Duodenal mucosa (tissue), 2 donors: ENCODE measurements around the gene TNFRSF6B.
"Not testable (repeated sequence)": the region's sequence is repeated elsewhere in the genome, so short reads cannot be mapped to it uniquely, and the experiment has no call there.

Experiments
- H3K27ac ChIP-seq: one replicate; pipeline ENCODE4 v1.7.0; 2013; ENCODE audit warnings: low read depth, low read length
- H3K27me3 ChIP-seq, 2 donors: one replicate each; pipeline ENCODE4 v1.7.0; 2013; ENCODE audit warnings: low read length in 2 of 2, control low read depth in 1 of 2; ENCODE audit not compliant: insufficient read depth in 2 of 2, control insufficient read depth in 1 of 2
- H3K36me3 ChIP-seq, 2 donors: one replicate each; pipeline ENCODE4 v1.7.0; 2013; ENCODE audit warnings: low read length in 2 of 2, control low read depth in 1 of 2; ENCODE audit not compliant: insufficient read depth in 2 of 2, control insufficient read depth in 1 of 2
- H3K4me1 ChIP-seq, 2 donors: one replicate each; pipeline ENCODE4 v1.7.0; 2013; ENCODE audit warnings: low read length in 2 of 2, control low read depth in 1 of 2; ENCODE audit not compliant: insufficient read depth in 2 of 2, control insufficient read depth in 1 of 2
- H3K4me3 ChIP-seq, 2 donors: one replicate each; pipeline ENCODE4 v1.7.0; 2013; ENCODE audit warnings: low read length in 2 of 2, low read depth in 1 of 2
- H3K9ac ChIP-seq, 2 donors: one replicate each; pipeline ENCODE4 v1.7.0; 2013; ENCODE audit warnings: low read length in 2 of 2, low read depth in 1 of 2
- H3K9me3 ChIP-seq, 2 donors: one replicate each; pipeline ENCODE4 v1.7.0; 2013; ENCODE audit warnings: low read length in 2 of 2, control low read depth in 1 of 2; ENCODE audit not compliant: control insufficient read depth in 1 of 2

Gene TNFRSF6B, protein sequence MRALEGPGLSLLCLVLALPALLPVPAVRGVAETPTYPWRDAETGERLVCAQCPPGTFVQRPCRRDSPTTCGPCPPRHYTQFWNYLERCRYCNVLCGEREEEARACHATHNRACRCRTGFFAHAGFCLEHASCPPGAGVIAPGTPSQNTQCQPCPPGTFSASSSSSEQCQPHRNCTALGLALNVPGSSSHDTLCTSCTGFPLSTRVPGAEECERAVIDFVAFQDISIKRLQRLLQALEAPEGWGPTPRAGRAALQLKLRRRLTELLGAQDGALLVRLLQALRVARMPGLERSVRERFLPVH

DNA sequence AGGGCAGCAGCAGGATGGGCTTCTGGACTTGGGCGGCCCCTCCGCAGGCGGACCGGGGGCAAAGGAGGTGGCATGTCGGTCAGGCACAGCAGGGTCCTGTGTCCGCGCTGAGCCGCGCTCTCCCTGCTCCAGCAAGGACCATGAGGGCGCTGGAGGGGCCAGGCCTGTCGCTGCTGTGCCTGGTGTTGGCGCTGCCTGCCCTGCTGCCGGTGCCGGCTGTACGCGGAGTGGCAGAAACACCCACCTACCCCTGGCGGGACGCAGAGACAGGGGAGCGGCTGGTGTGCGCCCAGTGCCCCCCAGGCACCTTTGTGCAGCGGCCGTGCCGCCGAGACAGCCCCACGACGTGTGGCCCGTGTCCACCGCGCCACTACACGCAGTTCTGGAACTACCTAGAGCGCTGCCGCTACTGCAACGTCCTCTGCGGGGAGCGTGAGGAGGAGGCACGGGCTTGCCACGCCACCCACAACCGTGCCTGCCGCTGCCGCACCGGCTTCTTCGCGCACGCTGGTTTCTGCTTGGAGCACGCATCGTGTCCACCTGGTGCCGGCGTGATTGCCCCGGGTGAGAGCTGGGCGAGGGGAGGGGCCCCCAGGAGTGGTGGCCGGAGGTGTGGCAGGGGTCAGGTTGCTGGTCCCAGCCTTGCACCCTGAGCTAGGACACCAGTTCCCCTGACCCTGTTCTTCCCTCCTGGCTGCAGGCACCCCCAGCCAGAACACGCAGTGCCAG lies at the start of gene TNFRSF6B:
Gene TNFRSF6B, plus strand, starts transcription at position 25 of the 729 bp plus-strand sequence. Its CDS starts 116 bp downstream, at position 141.
- Histone ChIP-seq H3K9ac (peak within 1 kb of the TSS; percentile 25 to 33), H3K9me3 (no peaks in the 10 kb centered on the region), H3K4me3 (peak within 1 kb of the TSS; percentile 40 to 48), H3K36me3 (peaks cover 0 to 4% of the 10 kb centered on the region in 2 donors), H3K27me3 (no peaks in the 10 kb centered on the region), H3K4me1 (peaks cover 23 to 38% of the 10 kb centered on the region in 2 donors), H3K27ac (no peak within 1 kb of the TSS)

DNA sequence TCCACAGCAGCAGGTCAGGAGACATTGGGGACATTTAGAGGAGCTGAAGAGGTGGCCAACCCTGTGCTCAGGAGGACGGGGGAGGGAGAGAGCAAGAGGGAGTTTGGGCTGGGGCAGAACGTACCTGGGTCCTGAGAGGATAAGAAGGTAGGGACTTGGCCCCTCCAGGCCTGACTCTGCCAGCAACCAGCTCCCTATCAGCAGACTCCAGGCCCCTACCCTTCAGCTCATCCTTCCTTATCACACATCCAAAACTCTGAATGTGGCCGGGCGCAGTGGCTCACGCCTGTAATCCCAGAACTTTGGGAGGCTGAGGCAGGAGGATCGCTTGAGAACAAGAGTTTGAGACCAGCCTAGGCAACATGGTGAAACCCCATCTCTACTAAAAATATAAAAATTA lies 48.3 kb upstream of the TNFRSF6B start:
- no peak overlapping the region for H3K9ac ChIP-seq
- peaks cover 15 to 16% of the 10 kb centered on the region in 2 donors for H3K27me3 ChIP-seq
- no peaks in the 10 kb centered on the region for H3K9me3 ChIP-seq
- H3K4me1 ChIP-seq = no peaks in the 10 kb centered on the region
- H3K4me3 ChIP-seq = no peak overlapping the region
- H3K27ac ChIP-seq = no peak overlapping the region
- no peaks in the 10 kb centered on the region for H3K36me3 ChIP-seq

DNA sequence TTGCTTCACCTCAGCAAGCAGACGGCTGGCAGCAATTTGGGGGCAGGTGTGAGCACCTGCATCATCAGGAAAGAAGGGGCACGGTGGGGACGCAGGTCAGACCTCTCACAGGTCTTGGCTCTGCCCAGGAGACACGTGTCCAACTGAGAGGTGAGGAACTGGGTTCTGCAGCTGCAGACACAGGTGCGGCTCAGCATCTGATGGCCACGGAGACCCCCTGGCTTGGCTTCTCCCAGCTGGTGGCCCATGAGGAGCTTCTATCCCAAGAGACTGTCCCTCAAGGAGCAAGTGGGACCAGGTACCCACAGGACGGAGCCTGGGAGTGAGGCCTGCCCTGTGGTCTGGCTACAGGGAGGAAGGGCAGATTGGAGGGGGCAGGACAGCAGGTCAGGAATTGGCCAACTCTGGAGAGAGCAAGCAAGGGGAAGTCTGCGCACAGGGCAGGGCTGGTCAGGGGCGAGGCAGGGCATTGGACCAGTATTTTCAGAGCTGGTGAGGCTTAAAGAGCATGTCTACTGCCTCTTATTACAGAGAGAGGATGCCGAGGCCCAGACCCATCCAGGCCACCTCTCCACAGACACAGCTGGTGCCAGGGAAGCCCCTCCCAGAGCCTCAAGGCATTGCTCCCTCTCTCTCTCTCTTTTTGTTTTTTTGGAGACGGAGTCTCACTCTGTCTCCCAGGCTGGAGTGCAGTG lies 47.4 kb upstream of the TNFRSF6B start:
- no peak overlapping the region for H3K27ac ChIP-seq
- peaks cover 0 to 5% of the 10 kb centered on the region in 2 donors for H3K4me1 ChIP-seq
- no peak overlapping the region for H3K4me3 ChIP-seq
- no peak overlapping the region for H3K9ac ChIP-seq
- peaks cover 11 to 16% of the 10 kb centered on the region in 2 donors for H3K27me3 ChIP-seq
- H3K9me3 ChIP-seq = no peaks in the 10 kb centered on the region
- no peaks in the 10 kb centered on the region for H3K36me3 ChIP-seq

DNA sequence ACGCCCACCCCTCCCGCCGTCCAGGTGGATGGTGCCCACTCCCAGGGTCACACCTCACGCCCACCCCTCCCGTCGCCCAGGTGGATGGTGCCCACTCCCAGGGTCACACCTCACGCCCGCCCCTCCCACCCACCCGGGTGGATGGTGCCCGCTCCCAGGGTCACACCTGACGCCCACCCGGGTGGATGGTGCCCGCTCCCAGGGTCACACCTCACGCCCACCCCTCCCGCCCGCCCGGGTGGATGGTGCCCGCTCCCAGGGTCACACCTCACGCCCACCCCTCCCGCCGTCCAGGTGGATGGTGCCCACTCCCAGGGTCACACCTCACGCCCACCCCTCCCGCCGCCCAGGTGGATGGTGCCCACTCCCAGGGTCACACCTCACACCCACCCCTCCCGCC lies 46.0 kb upstream of the TNFRSF6B start:
- H3K36me3 ChIP-seq, H3K4me3 ChIP-seq, H3K9ac ChIP-seq, H3K4me1 ChIP-seq, H3K27ac ChIP-seq, H3K9me3 ChIP-seq: not testable (repeated sequence)
- peaks cover 13 to 29% of the 10 kb centered on the region in 2 donors for H3K27me3 ChIP-seq

DNA sequence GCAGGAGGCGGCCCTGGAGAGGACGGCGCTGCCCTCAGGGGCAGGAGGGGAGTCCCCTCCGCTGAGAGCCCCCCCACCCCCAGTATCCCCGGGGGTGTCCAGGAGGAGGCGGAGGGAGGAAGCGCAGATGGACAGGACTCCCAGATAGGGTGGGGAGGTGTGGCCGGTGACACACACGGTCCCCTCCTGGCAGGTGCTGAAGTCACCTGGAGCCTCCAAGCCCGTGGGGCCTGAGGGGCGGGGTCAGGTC lies 44.6 kb upstream of the TNFRSF6B start:
- Histone ChIP-seq H3K4me3 (peak overlapping the region in 1 of 2 donors; percentile 35), H3K27ac (no peak overlapping the region), H3K4me1 (peaks cover 0 to 5% of the 10 kb centered on the region in 2 donors), H3K27me3 (peaks cover 13 to 30% of the 10 kb centered on the region in 2 donors), H3K9me3 (no peaks in the 10 kb centered on the region), H3K36me3 (no peaks in the 10 kb centered on the region), H3K9ac (no peak overlapping the region)

DNA sequence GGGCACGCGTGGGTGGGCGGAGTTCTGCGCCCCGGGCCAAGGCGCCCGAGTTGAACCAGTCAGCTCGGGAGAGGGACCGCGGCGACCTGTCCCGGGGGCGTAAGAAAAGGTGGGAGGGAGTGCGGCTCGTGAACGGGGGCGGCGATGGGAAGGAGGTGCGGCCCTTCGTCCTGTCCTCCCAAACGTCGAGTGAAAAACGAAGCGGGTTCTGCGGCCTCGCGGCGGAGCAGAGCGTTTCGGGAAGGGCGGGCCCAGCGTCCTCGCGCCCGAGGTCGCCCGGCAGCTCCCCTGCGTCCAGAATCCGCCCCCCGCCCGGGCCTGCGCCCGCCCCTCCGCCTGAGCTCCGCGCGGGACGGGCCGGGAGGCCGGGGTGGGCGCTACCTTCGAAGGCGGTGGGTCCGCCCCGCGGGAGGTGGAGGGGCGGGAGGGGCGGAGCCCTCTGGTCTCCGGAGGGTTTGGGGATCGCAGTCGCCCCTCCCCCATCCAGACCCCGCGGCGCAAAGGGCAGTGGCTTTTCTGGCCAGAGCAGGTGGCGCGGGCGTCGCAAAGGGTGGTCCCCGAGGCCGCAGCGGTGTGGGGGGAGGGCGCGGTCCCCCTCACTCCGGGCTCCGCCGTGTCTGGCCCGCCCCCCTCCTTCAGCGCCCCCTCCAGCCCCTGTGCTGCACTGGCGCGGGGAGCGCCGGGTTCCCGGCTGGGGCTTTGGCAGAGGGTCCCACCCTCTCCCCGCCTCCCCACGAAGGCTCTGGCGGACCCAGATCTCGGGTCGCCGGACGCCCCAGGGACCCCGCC lies 44.1 kb upstream of the TNFRSF6B start:
- Histone ChIP-seq H3K27ac (no peak overlapping the region), H3K27me3 (peaks cover 13 to 30% of the 10 kb centered on the region in 2 donors)

DNA sequence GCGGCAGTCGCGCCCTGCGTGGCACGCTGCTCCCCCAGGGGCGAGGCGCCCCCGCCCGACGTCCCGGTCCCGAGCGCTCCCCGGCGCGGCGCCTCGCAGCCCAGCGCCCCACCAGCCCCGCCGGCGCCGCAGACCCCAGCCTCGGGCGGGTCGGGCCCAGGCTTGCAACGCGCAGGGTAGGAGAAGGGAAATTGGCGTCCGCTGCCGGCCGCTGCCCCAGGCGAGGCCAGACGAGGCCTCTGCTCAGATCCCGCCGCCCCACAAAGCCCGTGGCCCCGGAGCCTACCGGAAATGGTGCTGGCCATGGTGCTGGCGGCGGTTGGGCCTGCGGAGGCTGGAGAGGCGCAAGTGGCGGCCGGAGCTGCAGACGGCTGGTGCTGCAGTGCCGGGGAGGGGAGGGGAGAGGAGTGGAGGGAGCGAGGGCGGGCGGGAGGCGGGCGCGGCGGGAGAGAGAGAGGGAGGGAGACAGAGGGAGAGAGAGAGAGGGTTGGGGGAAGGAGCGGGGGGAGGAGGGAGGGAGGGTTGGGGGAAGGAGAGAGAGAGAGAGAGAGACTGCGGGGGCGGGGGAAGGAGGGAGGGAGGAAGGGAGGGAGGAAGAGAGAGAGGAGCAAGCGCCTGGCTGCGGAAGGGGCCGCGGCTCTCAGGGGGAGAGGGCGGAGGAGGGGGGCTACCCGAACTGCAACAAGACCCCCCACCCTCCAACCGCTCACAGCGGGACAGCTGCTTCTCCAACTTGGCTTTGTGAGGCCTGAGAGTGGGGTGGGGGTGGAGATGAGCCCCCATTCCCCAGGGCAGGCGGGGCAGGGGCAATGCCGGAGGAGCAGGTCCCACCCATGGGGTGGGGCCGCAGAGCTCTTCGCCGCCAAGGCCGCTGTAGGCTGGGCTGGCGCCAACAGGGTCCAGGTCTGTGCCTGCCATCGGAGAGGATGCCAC lies 43.1 kb upstream of the TNFRSF6B start, which contains the start of gene STMN3:
Gene STMN3, minus strand, starts transcription at position 384 of the 933 bp plus-strand sequence. Its CDS starts 79 bp downstream, at position 305.
- Histone ChIP-seq H3K4me1 (peaks cover 0 to 15% of the 10 kb centered on the region in 2 donors), H3K36me3 (no peaks in the 10 kb centered on the region), H3K27me3 (peaks cover 13 to 30% of the 10 kb centered on the region in 2 donors), H3K9ac (no peak within 1 kb of the TSS), H3K4me3 (peak within 1 kb of the TSS; percentile 51 to 56), H3K9me3 (no peaks in the 10 kb centered on the region), H3K27ac (peak within 1 kb of the TSS; percentile 20)

More for the DNA sequence above, 44.1 kb upstream of the TNFRSF6B start:
- no peak overlapping the region for H3K9ac ChIP-seq
- no peaks in the 10 kb centered on the region for H3K9me3 ChIP-seq
- peak overlapping the region in 1 of 2 donors; percentile 35 for H3K4me3 ChIP-seq
- H3K4me1 ChIP-seq = peaks cover 0 to 9% of the 10 kb centered on the region in 2 donors
- H3K36me3 ChIP-seq = no peaks in the 10 kb centered on the region

DNA sequence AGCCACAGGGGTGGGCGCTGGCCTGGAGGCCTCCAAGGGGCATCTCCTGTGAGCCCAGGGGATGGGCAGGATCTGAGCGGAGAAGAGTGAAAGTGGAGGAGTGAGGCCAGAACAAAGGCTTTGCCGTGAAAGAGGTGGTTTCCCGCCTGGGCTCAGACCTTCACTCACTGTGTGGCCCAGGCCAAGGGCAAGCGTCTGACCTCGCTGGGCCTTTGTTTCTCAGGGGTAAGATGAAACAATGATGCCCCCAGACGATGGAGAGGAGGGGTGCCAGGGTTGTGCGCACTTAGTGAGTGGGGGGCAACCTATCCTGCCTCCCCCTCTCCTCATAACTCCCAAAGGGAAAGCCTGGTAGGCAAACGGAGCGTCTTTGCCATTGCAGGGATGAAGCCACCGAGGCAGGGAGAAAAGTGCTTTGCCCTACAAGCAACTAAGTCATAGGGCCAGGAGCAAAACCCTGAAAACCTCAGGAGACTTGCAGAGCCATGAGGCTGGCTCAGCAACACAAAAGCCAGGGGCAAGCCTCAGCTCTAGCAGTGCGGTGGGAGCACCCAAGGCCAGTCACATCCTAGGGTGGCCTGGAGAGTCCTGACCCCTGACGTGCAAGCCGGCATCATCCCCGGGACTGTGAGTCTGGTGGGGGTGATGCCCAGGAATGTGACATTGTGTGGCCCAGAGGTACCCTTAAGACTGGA lies 42.3 kb upstream of the TNFRSF6B start:
- peaks cover 13 to 30% of the 10 kb centered on the region in 2 donors for H3K27me3 ChIP-seq
- no peak overlapping the region for H3K9ac ChIP-seq
- no peaks in the 10 kb centered on the region for H3K36me3 ChIP-seq
- H3K9me3 ChIP-seq = no peaks in the 10 kb centered on the region
- no peak overlapping the region for H3K27ac ChIP-seq
- H3K4me1 ChIP-seq = peaks cover 3 to 20% of the 10 kb centered on the region in 2 donors
- peak overlapping the region; percentile 51 to 56 for H3K4me3 ChIP-seq
